Lower lobe of right lung (tissue), 2 donors: ENCODE data around the gene LMNA. TPM values are rescaled to one million over a fixed set of nuclear protein-coding genes. Genes with fewer than 3 reads are reported as not detected.

Experiments
- ATAC-seq, 2 donors: fragments of 200-7000 bp; cut with Tn5 transposase; one replicate each; pipeline ENCODE4 v1.9.1; 2020 to 2022; ENCODE audit warnings: mild to moderate bottlenecking in 2 of 2, moderate library complexity in 2 of 2
- DNase-seq: peaks from one replicate; pipeline ENCODE4 v3.0.0-alpha.2; 2020
- H3K27ac ChIP-seq: fragments of 200-600 bp; one replicate; pipeline ENCODE4 v1.8.0; 2022
- H3K27me3 ChIP-seq: fragments of 200-600 bp; one replicate; pipeline ENCODE4 v1.8.0; 2022; ENCODE audit warnings: low read depth
- H3K36me3 ChIP-seq: fragments of 200-600 bp; one replicate; pipeline ENCODE4 v1.8.0; 2022; ENCODE audit warnings: mild to moderate bottlenecking
- H3K4me1 ChIP-seq: fragments of 200-600 bp; one replicate; pipeline ENCODE4 v1.8.0; 2022
- H3K4me3 ChIP-seq: fragments of 200-600 bp; one replicate; pipeline ENCODE4 v1.8.0; 2022; ENCODE audit warnings: mild to moderate bottlenecking
- H3K9me3 ChIP-seq: fragments of 200-600 bp; one replicate; pipeline ENCODE4 v1.8.0; 2022
- intact Hi-C: fragments of 100-400 bp; cut with DNase I; formaldehyde crosslinking; loops from one replicate; pipeline ENCODE4 v1.11.0; 2022
- total RNA-seq: library from RNA; stranded (reverse); fragmentation: NEBNext Ultra II Directional; extraction: Animal tissue kit (Norgen Biotek cat#: 25700); gene quantifications from one replicate; pipeline ENCODE4 v1.2.1, GENCODE V29; 2021
- TF ChIP-seq, protein P1 (sequence below): fragments of 200-600 bp; IDR thresholded peaks from one replicate; pipeline ENCODE4 v1.8.0; 2022; ENCODE audit warnings: antibody characterized with exemption, mild to moderate bottlenecking
- donor health status: DM: no; HTN: yes; CAD: no; lungs with severe emphysema.

The LMNA gene
- total RNA-seq, 1 donor from 2014 or later, result 235 TPM

DNA sequence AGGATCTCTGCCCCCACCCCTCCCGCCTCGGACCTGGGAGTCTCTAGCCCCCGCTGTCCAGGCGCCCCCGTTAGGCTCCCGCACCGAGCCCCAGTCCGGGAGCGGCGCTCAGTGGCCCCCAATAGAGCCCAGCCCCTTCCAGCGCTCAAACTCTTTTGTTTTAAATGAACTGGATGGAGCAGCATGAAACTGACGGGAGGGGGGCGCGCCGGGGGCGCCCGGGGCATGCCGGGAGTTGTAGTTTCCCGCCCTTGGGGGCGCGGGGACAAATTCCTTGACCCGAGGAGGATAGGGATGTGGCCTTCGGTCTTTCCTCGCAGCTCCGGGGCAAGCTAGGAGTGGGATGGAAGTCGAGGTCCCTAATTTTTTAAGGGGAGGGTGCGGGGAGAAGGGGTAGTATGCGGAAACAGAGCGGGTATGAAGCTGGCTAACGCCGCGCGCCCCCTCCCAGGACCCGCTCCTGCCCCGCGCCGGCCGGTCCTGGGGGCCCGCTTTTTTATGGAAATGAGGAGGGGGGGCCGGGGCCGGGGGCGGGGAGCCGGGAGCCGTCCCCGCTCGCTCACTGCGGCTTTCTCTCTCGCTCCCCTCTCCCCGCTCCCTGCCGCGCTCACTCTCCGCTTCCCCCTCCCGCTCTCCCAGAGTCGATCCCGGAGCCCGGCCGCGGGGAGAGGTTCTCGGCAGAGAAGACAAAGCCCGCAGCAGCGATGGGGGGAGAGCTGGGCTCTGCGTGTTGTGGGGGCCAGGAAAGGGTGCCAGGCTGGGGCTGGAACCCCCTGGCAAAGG lies 32.0 kb upstream of the LMNA start, which contains the start of gene MEX3A:
MEX3A (minus strand) TSS at position 157 of the 783 bp plus-strand sequence. CDS start 467 bp downstream, outside the sequence.
- Histone ChIP-seq H3K4me3 (peak within 1 kb of the TSS; percentile 72), H3K4me1 (peaks cover 21% of the 10 kb centered on the region), H3K27ac (no peak within 1 kb of the TSS), H3K9me3 (no peaks in the 10 kb centered on the region), H3K27me3 (no peaks in the 10 kb centered on the region), H3K36me3 (no peaks in the 10 kb centered on the region)
- intact Hi-C loops, result no loop called here
- TF ChIP-seq, protein P1, sequence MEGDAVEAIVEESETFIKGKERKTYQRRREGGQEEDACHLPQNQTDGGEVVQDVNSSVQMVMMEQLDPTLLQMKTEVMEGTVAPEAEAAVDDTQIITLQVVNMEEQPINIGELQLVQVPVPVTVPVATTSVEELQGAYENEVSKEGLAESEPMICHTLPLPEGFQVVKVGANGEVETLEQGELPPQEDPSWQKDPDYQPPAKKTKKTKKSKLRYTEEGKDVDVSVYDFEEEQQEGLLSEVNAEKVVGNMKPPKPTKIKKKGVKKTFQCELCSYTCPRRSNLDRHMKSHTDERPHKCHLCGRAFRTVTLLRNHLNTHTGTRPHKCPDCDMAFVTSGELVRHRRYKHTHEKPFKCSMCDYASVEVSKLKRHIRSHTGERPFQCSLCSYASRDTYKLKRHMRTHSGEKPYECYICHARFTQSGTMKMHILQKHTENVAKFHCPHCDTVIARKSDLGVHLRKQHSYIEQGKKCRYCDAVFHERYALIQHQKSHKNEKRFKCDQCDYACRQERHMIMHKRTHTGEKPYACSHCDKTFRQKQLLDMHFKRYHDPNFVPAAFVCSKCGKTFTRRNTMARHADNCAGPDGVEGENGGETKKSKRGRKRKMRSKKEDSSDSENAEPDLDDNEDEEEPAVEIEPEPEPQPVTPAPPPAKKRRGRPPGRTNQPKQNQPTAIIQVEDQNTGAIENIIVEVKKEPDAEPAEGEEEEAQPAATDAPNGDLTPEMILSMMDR, result no peak
- DNase-seq (peak; percentile 74), ATAC-seq (peak; percentile 84 to 89)

DNA sequence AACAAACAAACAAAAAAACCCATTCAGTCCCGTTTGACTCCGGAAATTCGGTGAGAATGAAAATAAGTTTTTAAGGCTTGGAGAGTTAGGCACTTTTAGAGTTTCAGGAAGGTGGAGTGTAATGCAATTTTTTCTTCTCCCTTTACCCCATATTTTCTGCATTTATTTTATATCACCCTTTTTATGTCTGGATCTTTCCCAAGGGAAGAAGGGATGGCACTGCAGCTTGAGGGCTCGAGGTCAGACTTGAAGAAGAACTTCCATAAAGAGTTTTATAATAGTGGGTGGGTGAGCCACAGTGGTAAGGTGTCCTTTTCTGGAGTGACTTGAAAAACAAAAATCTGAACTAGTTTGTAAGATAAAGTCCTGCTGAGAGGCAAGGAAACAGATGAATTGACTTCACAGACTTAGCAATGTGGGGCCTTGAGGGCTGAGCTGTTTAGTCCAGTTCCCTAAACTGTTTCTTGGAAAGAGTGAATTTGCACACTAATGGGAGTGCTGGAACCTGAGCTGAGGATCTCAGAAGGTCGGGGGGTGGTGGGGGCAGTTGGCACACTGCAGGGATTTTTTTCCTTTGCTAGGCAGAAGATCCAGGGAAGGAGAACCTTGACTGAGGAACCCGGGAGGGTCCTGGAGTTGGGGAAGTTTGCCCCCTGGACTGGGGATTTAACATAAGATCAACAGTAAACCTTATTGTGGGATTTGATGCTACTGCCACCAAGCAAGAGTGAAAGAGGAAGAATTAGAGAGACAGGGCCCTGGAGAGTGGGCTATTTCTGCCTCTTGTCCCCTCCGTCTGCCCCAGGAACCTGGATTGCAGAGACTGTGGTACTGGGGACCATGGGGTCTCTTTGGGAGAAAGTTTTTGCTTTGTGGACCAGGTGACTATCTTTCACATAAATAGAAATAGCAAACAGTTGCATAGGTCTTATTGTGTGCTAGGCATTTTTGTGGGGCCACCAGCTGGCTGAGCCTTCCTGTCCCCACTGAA lies 30.4 kb upstream of the LMNA start:
- no peaks in the 10 kb centered on the region for H3K9me3 ChIP-seq
- H3K4me1 ChIP-seq, result peaks cover 21% of the 10 kb centered on the region
- H3K36me3 ChIP-seq, result no peaks in the 10 kb centered on the region
- no peak overlapping the region for H3K27ac ChIP-seq
- H3K4me3 ChIP-seq, result peak overlapping the region; percentile 72
- no peaks in the 10 kb centered on the region for H3K27me3 ChIP-seq
- DNase-seq, result no peak
- intact Hi-C loops, result no loop called here
- ATAC-seq, result no peak
- TF ChIP-seq, protein P1, result no peak

DNA sequence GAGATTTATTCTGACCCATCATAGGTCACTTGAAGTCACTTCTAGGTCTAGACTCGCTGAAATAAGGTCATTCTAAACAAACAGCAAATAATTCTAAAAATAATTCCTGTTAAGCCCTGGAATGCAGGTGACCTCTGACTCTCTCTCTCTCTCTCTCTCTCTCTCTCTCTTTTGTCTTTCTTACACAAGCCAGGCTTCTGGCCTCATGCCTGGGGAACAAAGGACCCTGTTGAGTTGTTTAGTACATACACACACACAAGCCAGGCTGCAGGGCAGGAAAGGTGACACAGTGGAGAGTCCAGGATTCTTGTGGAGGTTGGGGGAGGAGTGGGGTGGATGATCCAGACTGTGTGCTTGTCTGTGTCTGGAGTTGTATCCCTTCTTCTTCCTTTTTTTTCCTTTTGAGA lies 28.3 kb upstream of the LMNA start:
- no peak overlapping the region for H3K27ac ChIP-seq
- H3K4me1 ChIP-seq, result peaks cover 34% of the 10 kb centered on the region
- TF ChIP-seq, protein P1, result no peak
- H3K27me3 ChIP-seq, result no peaks in the 10 kb centered on the region
- ATAC-seq, result peak; percentile 35 to 46
- H3K4me3 ChIP-seq, result no peak overlapping the region
- intact Hi-C loops, result no loop called here
- no peaks in the 10 kb centered on the region for H3K9me3 ChIP-seq
- H3K36me3 ChIP-seq, result no peaks in the 10 kb centered on the region
- peak; percentile 74 for DNase-seq

DNA sequence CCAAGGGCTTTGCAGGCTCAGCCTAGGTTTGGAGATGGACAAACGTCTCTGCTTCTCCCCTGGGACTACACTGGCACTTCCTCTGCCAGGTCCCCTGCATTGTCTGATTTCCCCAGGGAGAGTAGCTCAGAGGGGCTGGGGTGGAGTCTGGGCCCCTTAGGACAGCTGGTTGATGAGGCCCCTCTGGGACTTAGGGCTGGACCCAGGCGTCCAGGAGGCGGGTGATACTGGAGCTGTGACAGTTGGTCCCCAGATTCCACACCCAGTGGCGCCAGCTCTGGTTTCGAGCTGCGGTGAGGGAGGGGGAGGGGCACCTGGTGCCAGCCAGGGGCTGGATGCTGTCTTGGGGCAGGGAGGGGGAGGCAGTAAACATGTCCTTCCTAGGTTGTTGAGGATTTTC lies 24.8 kb upstream of the LMNA start:
- no peaks in the 10 kb centered on the region for H3K36me3 ChIP-seq
- peak; percentile 1 to 8 for ATAC-seq
- H3K27ac ChIP-seq, result peak overlapping the region; percentile 7
- TF ChIP-seq, protein P1, result no peak
- intact Hi-C loops, result no loop called here
- H3K9me3 ChIP-seq, result no peaks in the 10 kb centered on the region
- peaks cover 15% of the 10 kb centered on the region for H3K4me1 ChIP-seq
- no peak for DNase-seq
- no peak overlapping the region for H3K4me3 ChIP-seq
- no peaks in the 10 kb centered on the region for H3K27me3 ChIP-seq

DNA sequence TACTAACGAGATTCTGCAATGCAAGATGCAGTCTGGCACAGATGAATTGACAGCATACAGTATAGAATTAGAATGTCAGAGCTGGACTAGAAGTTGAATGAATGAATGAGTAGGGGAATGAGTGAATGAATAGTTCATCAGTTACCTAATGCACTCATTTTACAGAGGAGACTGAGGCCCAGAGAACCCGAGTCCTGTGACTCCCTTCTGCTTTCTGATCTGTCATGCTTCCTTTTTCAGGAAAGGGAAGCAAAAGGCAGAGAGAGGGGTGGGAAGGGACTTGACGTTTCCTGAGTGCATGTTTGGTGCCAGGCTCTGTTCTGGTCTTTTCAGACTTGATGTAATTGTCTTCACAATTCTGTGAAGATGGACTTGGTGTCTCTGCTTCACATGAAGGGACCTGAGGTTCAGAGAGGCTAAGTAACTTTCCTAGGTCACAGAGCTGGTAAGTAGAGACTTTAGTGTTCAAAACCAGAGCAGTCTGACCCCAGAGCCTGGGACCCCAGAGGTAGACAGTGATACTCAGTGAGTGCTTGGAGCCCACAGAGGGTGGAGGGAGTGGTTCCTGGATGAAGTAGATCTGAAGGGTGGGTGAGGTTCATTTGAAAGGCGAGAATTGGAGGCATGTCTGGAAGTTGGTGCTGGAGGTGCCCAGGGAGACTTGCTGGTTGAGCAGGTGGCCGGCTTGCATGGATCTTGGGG lies 24.2 kb upstream of the LMNA start:
- no peaks in the 10 kb centered on the region for H3K9me3 ChIP-seq
- ATAC-seq (peak; percentile 39 to 51), DNase-seq (no peak)
- no peaks in the 10 kb centered on the region for H3K27me3 ChIP-seq
- intact Hi-C loops, result no loop called here
- H3K4me3 ChIP-seq, result no peak overlapping the region
- peak overlapping the region; percentile 7 for H3K27ac ChIP-seq
- TF ChIP-seq, protein P1, result no peak
- no peaks in the 10 kb centered on the region for H3K36me3 ChIP-seq
- H3K4me1 ChIP-seq, result peaks cover 15% of the 10 kb centered on the region
